T-cell (primary cell): Measurements from ENCODE around the gene KIF1A. TPM values are rescaled to one million over a fixed set of nuclear protein-coding genes. Genes with fewer than 3 reads are reported as not detected.

ENCODE experiments used
- ATAC-seq, 4 experiments: fragments of 200-7000 bp in 3 of 4; fragments of 150-1000 bp in 1 of 4; cut with Tn5 transposase; replicated peaks in 1 of 4; 1 replicate in 3 of 4; 2 replicates in 1 of 4; pipeline ENCODE4 v1.10.0; 2021; ENCODE audit warnings: moderate library complexity in 3 of 4, mild to moderate bottlenecking in 2 of 4, moderate number of reproducible peaks in 1 of 4
- CTCF ChIA-PET, 2 donors: fragments of 300-600 bp; sonication (Branson Sonifier 250); formaldehyde crosslinking; loops; one replicate each; lab custom pipeline; 2022; ENCODE audit warnings: antibody characterized with exemption in 2 of 2; lab: Charles Lee
- POLR2A ChIA-PET, 2 donors: fragments of 300-600 bp; sonication (Branson Sonifier 250); formaldehyde crosslinking; loops; one replicate each; lab custom pipeline; 2022; ENCODE audit warnings: antibody characterized with exemption in 2 of 2; lab: Charles Lee
- DNase-seq, 35 experiments: peaks; one replicate each; pipeline versions ENCODE4 v3.0.0 to v3.0.0-alpha.2; 2013 to 2023
- H3K27ac ChIP-seq: one replicate; pipeline ENCODE4 v1.5.1; 2013; ENCODE audit warnings: low read length
- H3K27me3 ChIP-seq, 2 experiments: replicated peaks in 1 of 2; 1 replicate in 1 of 2; 2 replicates in 1 of 2; pipeline versions ENCODE4 v1.6.1 to v1.7.0; 2013; ENCODE audit warnings: low read length in 1 of 2, mixed read lengths in 1 of 2; ENCODE audit not compliant: control insufficient read depth in 2 of 2, insufficient read depth in 2 of 2; ENCODE audit errors: extremely low read depth in 1 of 2
- H3K36me3 ChIP-seq, 2 donors: 1 replicate in 1 of 2; 2 replicates in 1 of 2; pipeline versions ENCODE4 v1.6.1 to v1.7.0; 2013; ENCODE audit warnings: low read length in 1 of 2; ENCODE audit not compliant: control insufficient read depth in 2 of 2, insufficient read depth in 1 of 2; ENCODE audit errors: extremely low read depth in 1 of 2
- H3K4me1 ChIP-seq, 2 experiments: 1 replicate in 1 of 2; 2 replicates in 1 of 2; pipeline versions ENCODE4 v1.6.1 to v1.7.0; 2013; ENCODE audit warnings: low read length in 2 of 2, mixed read lengths in 1 of 2; ENCODE audit not compliant: insufficient read depth in 2 of 2, control insufficient read depth in 1 of 2; ENCODE audit errors: extremely low read depth in 1 of 2
- H3K4me3 ChIP-seq, 2 donors: 1 replicate in 1 of 2; 2 replicates in 1 of 2; pipeline versions ENCODE4 v1.5.1 to v1.7.0; 2013; ENCODE audit warnings: mild to moderate bottlenecking in 2 of 2, low read length in 1 of 2, moderate library complexity in 1 of 2; ENCODE audit not compliant: control insufficient read depth in 1 of 2; ENCODE audit errors: extremely low read depth in 1 of 2
- H3K9me3 ChIP-seq: 2 replicates; pipeline ENCODE4 v1.7.0; 2013
- H3K27ac Mint-ChIP-seq, 2 donors: one replicate each; pipeline ENCODE4 v1.8.0; 2020 to 2021; ENCODE audit warnings: mild to moderate bottlenecking in 2 of 2, mixed read lengths in 2 of 2
- H3K27me3 Mint-ChIP-seq, 2 donors: one replicate each; pipeline ENCODE4 v1.8.0; 2021 to 2022; ENCODE audit warnings: mixed read lengths in 2 of 2
- H3K36me3 Mint-ChIP-seq: one replicate; pipeline ENCODE4 v1.8.0; 2021; ENCODE audit warnings: mixed read lengths
- H3K4me1 Mint-ChIP-seq, 3 donors: one replicate each; pipeline ENCODE4 v1.8.0; 2020 to 2022; ENCODE audit warnings: mixed read lengths in 3 of 3, mild to moderate bottlenecking in 1 of 3
- H3K4me3 Mint-ChIP-seq, 3 donors: one replicate each; pipeline ENCODE4 v1.8.0; 2020 to 2022; ENCODE audit warnings: mild to moderate bottlenecking in 3 of 3, mixed read lengths in 3 of 3, moderate library complexity in 3 of 3
- H3K9me3 Mint-ChIP-seq, 3 donors: one replicate each; pipeline ENCODE4 v1.8.0; 2020 to 2022; ENCODE audit warnings: mixed read lengths in 3 of 3
- WGBS: methylation state at CpG from one replicate; pipeline ENCODE4 v1.1.5; 2013; ENCODE audit warnings: missing lambda C conversion rate; ENCODE audit not compliant: insufficient coverage; 5-methylcytosine and 5-hydroxymethylcytosine counted together
- total RNA-seq, 35 experiments: library from RNA in 6 of 35; stranded (reverse) in 6 of 35; fragments of 120-200 nt in 1 of 35; gene quantifications; one replicate each; pipeline versions ENCODE4 v1.2.1 to v1.2.4 and lab custom pipeline; 2013 to 2026

Gene KIF1A
- total RNA-seq, 5 donors from 2014 or later (not counting 1 experiment from before 2014, with no cell fraction given) = 0.43 to 0.58 (median 0.51) TPM; not detected in 2

- no peaks in the 10 kb centered on the region for H3K9me3 ChIP-seq
- ChIA-PET POLR2A (no interaction called here), CTCF (no interaction called here)
- H3K27ac Mint-ChIP-seq = no peak overlapping the region
- H3K36me3 ChIP-seq = no peaks in the 10 kb centered on the region
- peaks cover 9 to 23% of the 10 kb centered on the region in 2 experiments for H3K4me1 ChIP-seq
- H3K27me3 Mint-ChIP-seq = peaks cover 0 to 6% of the 10 kb centered on the region in 2 donors
- no peak overlapping the region for H3K4me3 Mint-ChIP-seq
- no peaks in the 10 kb centered on the region for H3K9me3 Mint-ChIP-seq
- H3K36me3 Mint-ChIP-seq = no peaks in the 10 kb centered on the region
- peaks cover 13 to 15% (median 14%) of the 10 kb centered on the region in 3 donors for H3K4me1 Mint-ChIP-seq
- 71% methylated on average over 1 of the region's 7 CpGs for WGBS
- no peak for ATAC-seq
- H3K27ac ChIP-seq = no peak overlapping the region
- no peak for DNase-seq
- no peak overlapping the region for H3K4me3 ChIP-seq
- H3K27me3 ChIP-seq = peaks cover 0 to 31% of the 10 kb centered on the region in 2 experiments
These were observed 111.6 kb downstream of the KIF1A start for GRCh38 chr2:240708457-240708856.

GRCh38 chr2:240707821-240708220 lies 112.2 kb downstream of the KIF1A start:
- no peak overlapping the region for H3K27ac Mint-ChIP-seq
- no peaks in the 10 kb centered on the region for H3K9me3 Mint-ChIP-seq
- Histone ChIP-seq H3K4me3 (no peak overlapping the region), H3K36me3 (no peaks in the 10 kb centered on the region), H3K4me1 (peaks cover 9 to 23% of the 10 kb centered on the region in 2 experiments), H3K9me3 (no peaks in the 10 kb centered on the region), H3K27me3 (peaks cover 0 to 31% of the 10 kb centered on the region in 2 experiments), H3K27ac (no peak overlapping the region)
- ATAC-seq (no peak), DNase-seq (no peak)
- CTCF ChIA-PET = no interaction called here
- H3K36me3 Mint-ChIP-seq = no peaks in the 10 kb centered on the region
- no peak overlapping the region for H3K4me3 Mint-ChIP-seq
- POLR2A ChIA-PET = no interaction called here
- H3K27me3 Mint-ChIP-seq = peaks cover 2 to 10% of the 10 kb centered on the region in 2 donors
- peaks cover 16 to 21% (median 16%) of the 10 kb centered on the region in 3 donors for H3K4me1 Mint-ChIP-seq
- 95% methylated on average over 7 of the region's 10 CpGs for WGBS

- DNase-seq = no peak
- 93% methylated on average over 6 of the region's 15 CpGs for WGBS
- Mint-ChIP-seq H3K4me3 (no peak overlapping the region), H3K27ac (no peak overlapping the region), H3K4me1 (peaks cover 16 to 22% (median 16%) of the 10 kb centered on the region in 3 donors), H3K36me3 (no peaks in the 10 kb centered on the region), H3K27me3 (peaks cover 5 to 10% of the 10 kb centered on the region in 2 donors), H3K9me3 (no peaks in the 10 kb centered on the region)
- H3K27ac ChIP-seq = no peak overlapping the region
- POLR2A ChIA-PET = no interaction called here
- H3K36me3 ChIP-seq = no peaks in the 10 kb centered on the region
- H3K9me3 ChIP-seq = no peaks in the 10 kb centered on the region
- H3K27me3 ChIP-seq = peaks cover 0 to 36% of the 10 kb centered on the region in 2 experiments
- CTCF ChIA-PET = no interaction called here
- no peak overlapping the region for H3K4me3 ChIP-seq
- H3K4me1 ChIP-seq = peaks cover 9 to 23% of the 10 kb centered on the region in 2 experiments
- no peak for ATAC-seq
These were observed 112.8 kb downstream of the KIF1A start for GRCh38 chr2:240707043-240707756.

GRCh38 chr2:240705204-240705791 lies 114.7 kb downstream of the KIF1A start:
- ATAC-seq (peak; percentile 54 to 73 (median 60)), DNase-seq (peak in 2 of 35 experiments; percentile 19 to 23)
- POLR2A ChIA-PET = no interaction called here
- Mint-ChIP-seq H3K9me3 (no peaks in the 10 kb centered on the region), H3K36me3 (no peaks in the 10 kb centered on the region), H3K27me3 (peaks cover 5 to 10% of the 10 kb centered on the region in 2 donors), H3K27ac (peak overlapping the region in 1 of 2 donors; percentile 1), H3K4me1 (peaks cover 16 to 22% (median 16%) of the 10 kb centered on the region in 3 donors), H3K4me3 (peak overlapping the region; percentile 39 to 57 (median 54))
- Histone ChIP-seq H3K4me3 (no peak overlapping the region), H3K27me3 (peaks cover 0 to 39% of the 10 kb centered on the region in 2 experiments), H3K36me3 (no peaks in the 10 kb centered on the region), H3K4me1 (peaks cover 9 to 23% of the 10 kb centered on the region in 2 experiments), H3K27ac (no peak overlapping the region), H3K9me3 (no peaks in the 10 kb centered on the region)
- 24% methylated on average over 9 of the region's 12 CpGs for WGBS
- CTCF ChIA-PET = interaction anchor here in 1 of 2 donors (1.0 to 1.2 kb wide), 3 partner anchors 119 to 191 kb away, joined by 3 to 5 read pairs (median 3); partner anchors contain the start of gene CAPN10

GRCh38 chr2:240704651-240705050 lies 115.4 kb downstream of the KIF1A start:
- ChIA-PET CTCF (interaction anchor here in 1 of 2 donors (1.0 to 1.2 kb wide), 3 partner anchors 118 to 191 kb away, joined by 3 to 5 read pairs (median 3); partner anchors contain the start of gene CAPN10), POLR2A (no interaction called here)
- peaks cover 0 to 37% of the 10 kb centered on the region in 2 experiments for H3K27me3 ChIP-seq
- H3K4me3 ChIP-seq = no peak overlapping the region
- no peaks in the 10 kb centered on the region for H3K36me3 ChIP-seq
- H3K4me1 ChIP-seq = peaks cover 9 to 23% of the 10 kb centered on the region in 2 experiments
- no peak overlapping the region for H3K27ac ChIP-seq
- Mint-ChIP-seq H3K27me3 (peaks cover 5 to 10% of the 10 kb centered on the region in 2 donors), H3K4me1 (peaks cover 16 to 22% (median 16%) of the 10 kb centered on the region in 3 donors), H3K36me3 (no peaks in the 10 kb centered on the region), H3K9me3 (no peaks in the 10 kb centered on the region), H3K27ac (peak overlapping the region in 1 of 2 donors; percentile 1), H3K4me3 (peak overlapping the region; percentile 39 to 57 (median 54))
- DNase-seq (peak in 22 of 35 experiments; percentile 6 to 59 (median 20)), ATAC-seq (peak; percentile 48 to 96 (median 67))
- H3K9me3 ChIP-seq = no peaks in the 10 kb centered on the region
- WGBS = 7% methylated on average over 13 of the region's 19 CpGs
